Measurements from ENCODE around the gene PAMR1. TPM values are rescaled to one million over a fixed set of nuclear protein-coding genes. Genes with fewer than 3 reads are reported as not detected.

Gene PAMR1
- total and polyA plus RNA-seq, 10 of the 15 experiments (the other 5 are each of a cell fraction or from before 2014, with no cell fraction given), result 0.04 TPM; not detected in 9

GRCh38 chr11:35549787-35550186 lies 24.4 kb upstream of the PAMR1 start:
- H3K79me2 ChIP-seq (ENCODE audit: control insufficient read depth, insufficient read depth, low read length), result no peaks in the 10 kb centered on the region
- intact Hi-C loops (cut with micrococcal nuclease; ENCODE audit: unreplicated experiment), result no loop called here
- no peaks in the 10 kb centered on the region for H3K9me3 ChIP-seq (replicated peaks; ENCODE audit: control insufficient read depth, insufficient read depth, low read length)
- ChIA-PET POLR2A (no interaction called here), SMC1A (ENCODE audit: uncharacterized antibody, unreplicated experiment) (no interaction called here), RAD21 (ENCODE audit: unreplicated experiment) (no interaction called here), CTCF (no interaction called here)
- H3K4me1 ChIP-seq (ENCODE audit: control insufficient read depth, insufficient read depth, low read length), result no peaks in the 10 kb centered on the region
- no peak overlapping the region for H3K9ac ChIP-seq (ENCODE audit: control insufficient read depth, insufficient read depth, low read length)
- H3K27me3 ChIP-seq (replicated peaks in 1 of 2; ENCODE audit: control insufficient read depth in 2 of 2, insufficient read depth in 2 of 2, low read length in 1 of 2), result no peaks in the 10 kb centered on the region
- H3K4me3 ChIP-seq, result no peak overlapping the region
- TF ChIP-seq EZH2 (IDR thresholded peaks at IDR 0.05; ENCODE audit: borderline replicate concordance, control insufficient read depth, low read depth, low read length) (no peak), ZNF384 (IDR thresholded peaks at IDR 0.05; ENCODE audit: borderline replicate concordance, low read depth, low read length) (no peak), KDM1A (IDR thresholded peaks at IDR 0.05; ENCODE audit: borderline replicate concordance) (no peak), GABPA (IDR thresholded peaks at IDR 0.05; ENCODE audit: low read depth) (no peak), ZSCAN29 (IDR thresholded peaks at IDR 0.05) (no peak), ZNF24 (IDR thresholded peaks at IDR 0.05) (no peak), IKZF1 (conservative IDR thresholded peaks at IDR 0.05) (no peak), NKRF (conservative IDR thresholded peaks at IDR 0.05) (no peak), NR2C1 (IDR thresholded peaks at IDR 0.05) (no peak), RELA (IDR thresholded peaks at IDR 0.05; ENCODE audit: borderline replicate concordance, partially characterized antibody) (no peak), ZNF687 (IDR thresholded peaks at IDR 0.05) (no peak), BMI1 (IDR thresholded peaks at IDR 0.05; ENCODE audit: borderline replicate concordance) (no peak), RB1 (IDR thresholded peaks at IDR 0.05; ENCODE audit: borderline replicate concordance) (no peak), STAT1 (conservative IDR thresholded peaks at IDR 0.05) (no peak), POLR2A (IDR thresholded peaks at IDR 0.05; ENCODE audit: low read depth, low read length) (no peak), HDGF (IDR thresholded peaks at IDR 0.05) (no peak), ATF7 (IDR thresholded peaks at IDR 0.05; ENCODE audit: low read depth) (no peak), NBN (IDR thresholded peaks at IDR 0.05) (no peak), EP300 (IDR thresholded peaks at IDR 0.05; ENCODE audit: borderline replicate concordance in 1 of 2, control insufficient read depth in 1 of 2, low read depth in 2 of 2, low read length in 2 of 2) (no peak)
- no peaks in the 10 kb centered on the region for H3K36me3 ChIP-seq (ENCODE audit: control insufficient read depth in 2 of 2, insufficient read depth in 2 of 2, low read length in 1 of 2)
- in situ Hi-C loops (cut with MboI), result no loop called here
- FAIRE-seq (no peak), ATAC-seq (no peak), DNase-seq (ENCODE audit: low read depth, low spot score) (no peak)
- H2AFZ ChIP-seq (ENCODE audit: control insufficient read depth, low read depth, low read length), result no peak overlapping the region
- no TSS peak for BruUV-seq (replicated peaks)
- no peak overlapping the region for H3K4me2 ChIP-seq (ENCODE audit: control insufficient read depth, insufficient read depth)
- no peaks in the 10 kb centered on the region for H4K20me1 ChIP-seq (ENCODE audit: control insufficient read depth, insufficient read depth)
- 28% methylated on average over 3 of the region's 3 CpGs for WGBS (ENCODE audit: insufficient coverage, insufficient replicate concordance, low lambda C conversion rate, missing lambda C conversion rate)
- H3K27ac ChIP-seq (ENCODE audit: control insufficient read depth, insufficient read depth), result no peak overlapping the region
